ENCODE data around the gene PIP4K2A. TPM values are rescaled to one million over a fixed set of nuclear protein-coding genes. Genes with fewer than 3 reads are reported as not detected.
"Not testable (repeated sequence)": the region's sequence is repeated elsewhere in the genome, so short reads cannot be mapped to it uniquely, and the experiment has no call there.

PIP4K2A gene
- total and polyA plus RNA-seq, 4 donors: 7.3 to 42.2 (median 27.6) TPM

- Histone ChIP-seq H3K4me1 (ENCODE audit: control insufficient read depth in 5 of 5, insufficient read depth in 5 of 5, low read length in 5 of 5) (no peaks in the 10 kb centered on the region), H3K9me3 (ENCODE audit: control insufficient read depth in 4 of 4, insufficient read depth in 3 of 4, low read length in 3 of 4) (peaks cover 0 to 2% (median 0%) of the 10 kb centered on the region in 4 donors), H3K4me3 (no peak overlapping the region), H3K27me3 (ENCODE audit: control insufficient read depth in 3 of 3, insufficient read depth in 3 of 3, low read length in 2 of 3) (no peaks in the 10 kb centered on the region), H3K9ac (ENCODE audit: insufficient read depth in 1 of 2, low read length in 2 of 2) (no peak overlapping the region), H3K27ac (ENCODE audit: low read depth in 1 of 2, low read length in 1 of 2) (no peak overlapping the region), H3K36me3 (ENCODE audit: control insufficient read depth in 4 of 4, insufficient read depth in 4 of 4, low read length in 4 of 4) (no peaks in the 10 kb centered on the region)
- ATAC-seq (ENCODE audit: insufficient read depth, low FRiP score): no peak
- no peak for DNase-seq
- WGBS, 2 donors: 92 to 95% methylated on average over 2 of the region's 2 CpGs
- TF ChIP-seq CTCF (IDR thresholded peaks at IDR 0.05; ENCODE audit: control extremely low read depth, extremely low read depth): no peak
Observed at GRCh38 chr10:22750131-22750530, 35.8 kb upstream of the PIP4K2A start.

- not testable (repeated sequence) for H3K4me1 ChIP-seq (ENCODE audit: control insufficient read depth in 5 of 5, insufficient read depth in 5 of 5, low read length in 5 of 5); ATAC-seq (ENCODE audit: insufficient read depth, low FRiP score); H3K4me3 ChIP-seq; H3K27ac ChIP-seq (ENCODE audit: low read depth in 1 of 2, low read length in 1 of 2); H3K36me3 ChIP-seq (ENCODE audit: control insufficient read depth in 4 of 4, insufficient read depth in 4 of 4, low read length in 4 of 4); H3K9ac ChIP-seq (ENCODE audit: insufficient read depth in 1 of 2, low read length in 2 of 2); H3K27me3 ChIP-seq (ENCODE audit: control insufficient read depth in 3 of 3, insufficient read depth in 3 of 3, low read length in 2 of 3); H3K9me3 ChIP-seq (ENCODE audit: control insufficient read depth in 4 of 4, insufficient read depth in 3 of 4, low read length in 3 of 4); DNase-seq
- 92 to 95% methylated on average over 2 of the region's 2 CpGs for WGBS, 2 donors
Observed at GRCh38 chr10:22744858-22745257, 30.5 kb upstream of the PIP4K2A start.

GRCh38 chr10:22742678-22743077, 28.3 kb upstream of the PIP4K2A start:
- 88 to 89% methylated on average over 1 of the region's 1 CpG for WGBS, 2 donors
- Histone ChIP-seq H3K36me3 (ENCODE audit: control insufficient read depth in 4 of 4, insufficient read depth in 4 of 4, low read length in 4 of 4) (no peaks in the 10 kb centered on the region), H3K4me1 (ENCODE audit: control insufficient read depth in 5 of 5, insufficient read depth in 5 of 5, low read length in 5 of 5) (no peaks in the 10 kb centered on the region), H3K9ac (ENCODE audit: insufficient read depth in 1 of 2, low read length in 2 of 2) (no peak overlapping the region), H3K9me3 (ENCODE audit: control insufficient read depth in 4 of 4, insufficient read depth in 3 of 4, low read length in 3 of 4) (no peaks in the 10 kb centered on the region), H3K4me3 (no peak overlapping the region), H3K27me3 (ENCODE audit: control insufficient read depth in 3 of 3, insufficient read depth in 3 of 3, low read length in 2 of 3) (no peaks in the 10 kb centered on the region), H3K27ac (ENCODE audit: low read depth in 1 of 2, low read length in 1 of 2) (no peak overlapping the region)
- peak; percentile 41 for ATAC-seq (ENCODE audit: insufficient read depth, low FRiP score)
- TF ChIP-seq CTCF (IDR thresholded peaks at IDR 0.05; ENCODE audit: control extremely low read depth, extremely low read depth): no peak
- DNase-seq: no peak

- ATAC-seq (ENCODE audit: insufficient read depth, low FRiP score); H3K9me3 ChIP-seq (ENCODE audit: control insufficient read depth in 4 of 4, insufficient read depth in 3 of 4, low read length in 3 of 4); H3K27me3 ChIP-seq (ENCODE audit: control insufficient read depth in 3 of 3, insufficient read depth in 3 of 3, low read length in 2 of 3); H3K9ac ChIP-seq (ENCODE audit: insufficient read depth in 1 of 2, low read length in 2 of 2); H3K4me1 ChIP-seq (ENCODE audit: control insufficient read depth in 5 of 5, insufficient read depth in 5 of 5, low read length in 5 of 5); DNase-seq; H3K36me3 ChIP-seq (ENCODE audit: control insufficient read depth in 4 of 4, insufficient read depth in 4 of 4, low read length in 4 of 4); H3K27ac ChIP-seq (ENCODE audit: low read depth in 1 of 2, low read length in 1 of 2); H3K4me3 ChIP-seq: not testable (repeated sequence)
- WGBS, 2 donors: 92 to 96% methylated on average over 4 of the region's 4 CpGs
Observed at GRCh38 chr10:22741631-22742030, 27.3 kb upstream of the PIP4K2A start.

- H3K27me3 ChIP-seq (ENCODE audit: control insufficient read depth in 3 of 3, insufficient read depth in 3 of 3, low read length in 2 of 3): no peaks in the 10 kb centered on the region
- TF ChIP-seq CTCF (IDR thresholded peaks at IDR 0.05; ENCODE audit: control extremely low read depth, extremely low read depth): no peak
- H3K36me3 ChIP-seq (ENCODE audit: control insufficient read depth in 4 of 4, insufficient read depth in 4 of 4, low read length in 4 of 4): no peaks in the 10 kb centered on the region
- DNase-seq (no peak), ATAC-seq (ENCODE audit: insufficient read depth, low FRiP score) (no peak)
- H3K4me3 ChIP-seq: no peak overlapping the region
- no peaks in the 10 kb centered on the region for H3K9me3 ChIP-seq (ENCODE audit: control insufficient read depth in 4 of 4, insufficient read depth in 3 of 4, low read length in 3 of 4)
- no peak overlapping the region for H3K9ac ChIP-seq (ENCODE audit: insufficient read depth in 1 of 2, low read length in 2 of 2)
- H3K4me1 ChIP-seq (ENCODE audit: control insufficient read depth in 5 of 5, insufficient read depth in 5 of 5, low read length in 5 of 5): no peaks in the 10 kb centered on the region
- H3K27ac ChIP-seq (ENCODE audit: low read depth in 1 of 2, low read length in 1 of 2): no peak overlapping the region
- WGBS, 2 donors: 71 to 88% methylated on average over 2 of the region's 2 CpGs
Observed at GRCh38 chr10:22740180-22740579, 25.8 kb upstream of the PIP4K2A start.

Data from lung (tissue), 12 donors.